Medulla oblongata (tissue), 1 donor: ENCODE data around the gene MAML2.
"Not testable (repeated sequence)": the region's sequence is repeated elsewhere in the genome, so short reads cannot be mapped to it uniquely, and the experiment has no call there.

Experiments
- DNase-seq: peaks from one replicate; pipeline ENCODE4 v3.0.0-alpha.2; 2015; ENCODE audit errors: extremely low spot score

MAML2 gene

DNA sequence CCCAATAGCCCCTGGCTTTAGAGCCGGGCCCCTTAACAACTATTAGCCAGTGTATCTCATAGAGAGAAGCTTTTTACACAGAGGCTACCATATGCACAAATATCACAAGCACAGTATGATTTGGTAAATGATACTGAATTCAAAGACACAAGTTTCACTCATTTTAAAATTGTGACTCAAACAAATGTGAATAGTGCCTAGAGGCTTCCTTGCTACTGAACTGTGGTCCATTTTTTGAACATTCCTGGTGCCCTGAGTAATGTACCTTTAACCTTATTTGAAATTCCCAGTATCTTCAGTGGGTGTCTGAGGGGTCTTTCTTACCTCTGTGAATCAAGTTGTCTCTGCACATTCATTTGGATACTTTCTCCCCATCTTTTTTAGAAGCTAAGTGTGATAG lies 156.2 kb downstream of the MAML2 start:
- DNase-seq, result no peak

DNA sequence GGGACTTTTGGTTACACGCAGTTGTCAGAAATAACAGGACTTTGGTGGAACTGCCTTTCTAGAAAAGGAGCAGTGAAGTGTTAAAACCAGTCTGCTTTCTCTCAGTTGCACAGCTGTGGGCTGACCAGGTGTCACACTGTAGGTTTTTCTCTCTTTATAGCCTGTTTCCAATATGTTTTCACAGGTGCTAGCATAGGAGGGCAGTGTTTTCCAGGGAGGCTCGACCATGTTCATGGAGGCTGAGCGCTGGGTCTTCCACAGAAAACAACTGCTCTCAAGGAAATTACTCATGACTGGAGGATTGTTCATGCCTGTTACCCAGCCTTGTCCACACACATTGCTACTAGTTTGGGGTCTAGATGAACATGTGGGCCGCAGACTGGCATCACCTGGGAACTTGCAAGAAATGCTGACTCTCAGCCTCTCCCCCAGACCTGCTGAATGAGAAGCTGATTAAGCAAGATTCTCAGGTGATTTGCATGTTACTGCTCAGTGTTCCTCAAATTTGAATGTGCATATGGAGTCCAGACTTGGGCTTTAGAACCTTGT lies 157.7 kb downstream of the MAML2 start:
- DNase-seq, result no peak

DNA sequence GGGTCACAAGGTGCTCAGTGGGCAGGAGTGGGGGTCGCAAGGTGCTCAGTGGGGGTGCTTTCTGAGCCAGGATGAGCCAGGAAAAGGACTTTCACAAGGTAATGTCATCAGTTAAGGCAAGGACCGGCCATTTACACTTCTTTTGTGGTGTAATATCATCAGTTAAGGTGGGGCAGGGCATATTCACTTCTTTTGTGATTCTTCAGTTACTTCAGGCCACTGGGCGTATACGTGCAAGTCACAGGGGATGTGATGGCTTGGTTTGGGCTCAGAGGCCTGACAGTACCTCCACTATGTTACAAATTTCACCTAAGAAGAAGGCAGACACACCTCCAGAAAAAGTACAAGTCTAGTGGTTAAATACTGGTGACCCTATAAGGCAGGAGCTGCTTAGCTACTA lies 162.1 kb downstream of the MAML2 start:
- not testable (repeated sequence) for DNase-seq

DNA sequence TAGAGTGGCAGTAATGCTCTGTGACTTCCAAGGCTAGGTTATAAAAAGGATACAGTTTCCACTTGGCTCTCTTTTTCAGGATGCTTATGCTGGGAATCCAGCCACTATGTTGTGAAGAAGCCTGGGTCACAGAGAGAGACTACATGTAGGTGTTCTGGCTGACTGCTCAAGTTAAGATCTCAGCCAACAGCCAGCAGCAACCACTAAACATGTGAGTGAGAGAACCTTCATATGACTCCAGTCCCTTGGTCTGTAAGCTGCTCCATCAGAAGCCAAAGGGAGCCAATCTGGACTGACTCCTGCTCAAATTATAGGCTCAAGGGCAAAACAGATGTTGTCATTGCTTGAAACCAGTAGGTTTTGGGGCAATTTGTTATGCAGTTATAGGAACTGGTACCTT lies 162.7 kb downstream of the MAML2 start:
- DNase-seq, result no peak

DNA sequence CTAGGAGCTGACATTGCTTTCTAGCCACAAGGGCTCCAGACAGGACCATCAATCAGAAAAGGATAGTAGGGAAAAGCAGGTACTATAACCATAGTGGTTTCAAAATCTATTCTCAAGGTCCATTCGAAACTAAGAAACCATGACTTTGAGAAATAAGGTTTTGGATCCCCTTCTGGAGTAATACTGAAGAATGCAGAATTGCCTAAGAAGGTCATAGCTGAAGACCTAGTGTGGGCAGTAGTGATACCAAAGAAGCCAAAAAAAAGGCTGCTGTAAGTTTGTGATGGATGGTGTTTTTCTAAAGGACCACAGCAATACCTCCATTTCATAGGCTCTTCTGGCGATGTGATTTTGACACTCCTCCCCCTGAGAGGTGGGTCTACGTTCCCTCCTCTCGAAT lies 163.1 kb downstream of the MAML2 start:
- DNase-seq, result no peak

DNA sequence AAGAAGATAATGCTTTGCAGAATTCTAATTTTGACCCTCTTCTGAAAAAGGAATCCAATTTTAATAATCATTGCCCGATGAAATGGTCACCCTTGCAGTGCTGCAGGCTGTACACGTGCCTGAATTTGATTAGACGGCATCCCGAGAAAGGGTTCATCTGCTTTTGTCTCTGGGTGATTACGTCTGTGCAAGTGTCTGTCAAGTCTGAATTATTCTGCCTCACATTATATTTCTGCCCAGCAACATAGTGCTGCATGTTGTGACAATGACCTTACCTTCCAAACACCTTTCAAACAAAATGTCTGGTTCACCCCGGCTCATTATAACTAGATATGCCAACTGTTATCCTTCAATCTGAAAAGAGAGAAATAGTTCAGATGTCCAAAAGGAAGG lies 164.1 kb downstream of the MAML2 start:
- no peak for DNase-seq

DNA sequence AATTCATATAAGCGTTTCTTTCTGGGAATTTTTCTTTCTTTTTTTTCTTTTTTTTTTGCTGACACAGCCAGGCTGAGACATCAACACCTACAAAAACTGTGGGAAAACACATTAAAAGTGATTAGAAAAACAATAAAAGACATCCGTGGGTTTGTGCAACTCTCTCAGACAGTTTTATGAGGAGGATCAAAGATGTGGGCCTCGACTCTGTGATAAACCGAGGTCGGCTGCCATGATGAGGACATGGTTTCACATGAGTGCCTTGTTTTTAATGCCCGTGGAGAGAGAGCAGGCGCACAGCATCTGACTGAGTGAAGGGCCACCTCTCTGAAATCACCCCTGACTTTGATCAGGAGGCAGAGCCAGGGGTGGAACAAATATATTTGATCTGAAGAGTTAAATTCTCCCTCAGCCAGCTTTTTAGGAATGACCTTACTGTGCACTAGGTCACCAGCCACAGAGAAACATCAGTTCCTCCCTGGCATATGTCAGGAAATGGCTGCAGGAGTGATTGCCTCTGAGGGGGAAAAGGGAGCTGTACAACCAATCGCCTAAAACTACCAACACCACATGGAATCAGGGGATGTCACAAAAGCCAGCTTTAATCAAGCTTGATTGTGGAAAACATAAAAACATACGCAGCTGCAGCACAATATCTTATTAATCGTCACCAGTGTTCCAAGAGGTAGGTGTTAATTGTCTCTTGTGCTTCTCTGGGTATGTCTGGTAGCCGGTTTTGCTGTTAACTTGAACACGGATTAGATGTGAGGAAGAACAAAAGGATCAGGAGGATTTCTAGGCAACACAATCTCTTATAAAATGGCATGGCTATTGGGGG lies 164.7 kb downstream of the MAML2 start:
- DNase-seq, result no peak

DNA sequence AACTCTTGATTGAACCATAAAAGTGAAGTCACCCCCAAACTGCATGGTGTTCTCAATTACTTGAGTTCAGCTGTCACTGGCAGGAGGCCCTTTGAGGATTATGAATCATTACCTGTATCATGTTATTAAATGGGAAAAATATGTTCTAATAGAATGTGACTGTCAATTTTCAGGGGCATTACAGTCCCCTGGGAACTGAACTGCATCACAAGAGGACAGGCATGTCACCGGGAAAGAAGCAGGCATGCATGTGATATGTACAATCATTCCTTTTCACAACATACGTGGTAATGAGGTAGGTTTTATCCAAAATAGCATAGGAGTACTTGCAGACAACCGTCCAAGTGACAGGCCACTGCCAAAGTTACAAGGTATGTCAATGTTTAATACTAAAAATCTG lies 165.8 kb downstream of the MAML2 start:
- DNase-seq, result no peak

DNA sequence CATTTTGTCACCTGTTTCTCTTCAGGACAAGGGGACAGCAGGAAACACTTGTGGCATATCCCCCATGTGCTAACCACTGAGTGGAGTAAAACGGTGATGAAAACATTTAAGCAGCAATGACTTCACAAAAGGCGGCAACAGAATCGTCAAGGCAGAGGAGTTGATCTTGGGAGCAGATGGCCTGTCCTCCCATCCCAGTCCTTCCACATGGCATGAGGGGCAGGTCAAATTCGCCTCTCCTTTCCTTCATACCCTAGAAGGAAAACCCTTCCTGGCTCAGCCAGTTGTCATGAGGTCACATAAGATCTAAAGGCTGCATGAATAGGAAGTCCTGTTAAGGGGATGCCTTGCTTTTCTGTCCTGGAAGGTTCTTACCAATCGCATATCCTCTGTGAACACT lies 169.1 kb downstream of the MAML2 start:
- DNase-seq, result no peak

DNA sequence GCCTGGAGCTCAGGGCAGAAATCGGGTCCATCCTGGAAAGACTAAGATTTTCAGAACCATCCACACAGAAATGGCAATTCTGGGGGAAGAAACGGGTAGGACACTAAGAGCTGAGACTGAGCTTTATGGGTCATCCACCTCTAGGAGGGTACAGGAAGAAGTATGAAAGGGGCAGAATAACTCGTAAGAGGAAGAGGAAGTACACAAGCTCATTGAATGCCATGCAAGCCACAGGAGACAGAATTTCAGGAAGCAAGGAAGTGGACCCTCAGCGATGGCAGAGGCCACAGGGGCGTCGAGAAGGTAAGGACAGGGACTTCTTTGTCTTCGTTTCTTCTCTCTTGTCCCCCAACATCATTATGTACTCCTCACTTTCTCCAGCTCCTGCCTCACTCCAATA lies 169.6 kb downstream of the MAML2 start:
- DNase-seq, result no peak

DNA sequence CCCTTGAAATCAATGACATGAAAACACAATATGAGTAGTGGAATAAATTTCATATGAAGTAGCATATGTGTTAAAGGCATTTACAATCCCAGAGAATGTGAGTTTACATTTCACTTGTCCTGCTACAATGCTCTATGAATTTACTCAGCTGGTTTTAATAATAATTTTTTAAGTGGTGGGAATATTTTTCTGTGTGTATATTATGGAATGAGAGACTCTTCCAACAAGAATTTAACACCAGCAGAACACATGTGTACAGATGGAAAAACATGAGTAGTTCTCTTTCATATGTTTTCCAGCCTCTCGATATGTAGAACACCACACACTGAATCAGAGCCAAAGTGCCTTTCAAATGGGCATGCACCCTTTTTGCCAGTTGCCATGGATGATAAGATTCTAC lies 170.4 kb downstream of the MAML2 start:
- DNase-seq, result no peak

DNA sequence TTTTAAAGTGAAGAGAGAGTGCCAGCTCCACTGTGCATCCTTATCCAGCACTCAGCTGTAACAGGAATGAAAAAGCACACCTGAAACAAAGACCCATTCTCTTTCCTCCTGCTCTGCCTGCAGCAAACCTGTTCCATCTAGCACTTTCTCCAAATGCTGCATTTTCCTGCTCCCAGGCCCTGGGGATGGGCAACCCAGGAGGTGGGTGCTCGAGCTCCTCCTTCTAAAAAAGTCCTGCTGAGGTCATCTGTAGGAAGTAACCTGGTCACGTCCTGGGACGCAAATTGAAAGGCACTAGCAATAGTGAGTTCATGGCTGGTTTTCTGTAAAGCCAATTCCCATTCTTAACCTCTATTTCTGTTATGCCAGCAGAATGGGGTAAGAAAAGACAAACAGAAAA lies 173.7 kb downstream of the MAML2 start:
- no peak for DNase-seq

DNA sequence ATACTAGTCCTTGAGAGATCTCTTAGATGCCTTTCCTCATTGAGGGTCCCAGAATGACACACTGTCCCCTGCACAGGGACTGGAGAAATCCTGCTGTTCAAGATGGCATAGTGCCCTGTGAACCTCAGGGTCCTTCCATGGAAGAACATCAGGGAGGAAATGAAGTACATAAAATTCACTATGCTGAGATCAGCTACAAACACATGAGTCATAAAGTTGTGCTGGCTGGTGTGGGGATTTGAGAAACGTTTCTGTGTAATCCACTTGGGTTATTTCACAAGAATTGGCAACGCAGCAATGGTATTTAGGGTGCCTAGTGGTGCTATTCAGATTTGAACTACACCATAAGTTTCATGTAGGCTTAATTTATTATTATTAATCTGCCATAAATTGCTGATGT lies 174.4 kb downstream of the MAML2 start:
- no peak for DNase-seq

DNA sequence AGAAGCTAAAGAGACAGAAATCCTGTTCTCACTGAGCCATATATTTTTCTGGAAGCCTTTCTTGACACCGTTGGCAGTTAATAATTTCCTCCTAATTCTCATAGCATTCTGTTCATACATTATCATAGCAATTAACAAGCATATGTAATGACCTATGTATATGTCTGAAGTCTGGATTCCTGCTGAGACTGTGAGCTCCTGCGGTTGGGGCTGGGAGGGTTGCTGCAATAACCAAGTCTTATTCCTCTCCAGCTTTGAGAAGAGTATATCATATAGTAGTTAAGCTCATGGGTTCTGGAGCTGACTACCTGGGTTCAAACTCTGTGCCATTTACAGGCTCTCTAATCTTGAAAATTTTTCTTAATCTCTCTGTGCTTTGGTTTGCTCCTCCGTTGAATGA lies 175.2 kb downstream of the MAML2 start:
- no peak for DNase-seq

DNA sequence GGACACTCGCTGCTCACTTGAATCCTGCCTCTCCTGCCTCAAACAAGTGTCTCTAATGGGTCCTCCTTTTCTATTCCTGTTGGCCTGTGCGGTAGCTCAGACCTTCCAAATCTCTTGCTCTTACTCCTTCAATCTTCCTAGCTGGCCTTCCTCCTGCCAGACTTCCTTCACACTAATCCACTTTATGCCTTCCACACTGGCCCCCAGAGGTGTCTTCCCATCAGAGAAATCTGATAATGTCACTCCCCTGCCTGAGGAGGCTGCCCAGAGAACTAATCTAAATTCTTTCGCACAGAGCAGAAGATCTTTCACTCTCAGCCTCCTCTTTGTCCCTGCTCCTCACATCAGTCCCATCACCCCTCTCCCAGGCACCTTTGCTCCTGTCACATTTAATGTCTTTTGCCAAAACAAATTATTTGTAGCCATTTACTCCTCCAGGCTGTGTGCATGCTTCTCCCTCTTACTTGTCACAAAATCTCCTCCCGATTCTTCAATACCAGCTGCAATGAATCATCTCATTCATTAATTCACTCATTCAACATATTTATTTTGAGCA lies 175.7 kb downstream of the MAML2 start:
- no peak for DNase-seq

DNA sequence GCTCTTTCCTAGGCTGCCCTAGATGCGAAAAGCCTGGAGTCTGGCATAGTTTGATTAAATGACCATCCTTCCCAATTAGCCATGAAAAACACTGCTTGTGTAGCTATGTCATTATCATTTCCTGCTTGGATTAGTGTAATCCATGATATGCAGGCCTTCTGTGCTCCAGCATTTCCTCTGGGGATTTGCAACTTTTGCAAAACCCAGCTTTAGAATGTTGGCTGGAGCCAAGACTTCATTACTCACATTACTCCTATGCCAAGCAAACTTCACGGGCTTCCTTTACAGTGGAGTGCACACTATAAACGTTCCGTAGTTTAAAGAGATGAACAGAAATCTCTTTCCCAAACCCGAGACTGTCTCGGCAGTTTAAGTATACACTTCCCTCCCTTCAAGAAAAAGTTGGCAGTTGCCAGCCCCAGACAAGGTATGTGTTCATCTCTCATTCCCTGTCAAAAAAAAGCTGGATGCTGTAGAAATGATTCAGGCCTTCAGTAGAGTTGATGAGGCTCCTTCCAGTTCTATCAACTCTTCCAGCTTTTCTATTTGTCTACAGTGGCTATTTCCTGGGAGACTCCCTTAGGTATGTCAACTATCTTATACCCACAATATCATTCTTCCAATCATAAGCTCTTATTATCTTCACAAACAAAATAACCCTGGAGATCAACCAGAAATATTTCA lies 180.0 kb downstream of the MAML2 start:
- DNase-seq, result no peak

DNA sequence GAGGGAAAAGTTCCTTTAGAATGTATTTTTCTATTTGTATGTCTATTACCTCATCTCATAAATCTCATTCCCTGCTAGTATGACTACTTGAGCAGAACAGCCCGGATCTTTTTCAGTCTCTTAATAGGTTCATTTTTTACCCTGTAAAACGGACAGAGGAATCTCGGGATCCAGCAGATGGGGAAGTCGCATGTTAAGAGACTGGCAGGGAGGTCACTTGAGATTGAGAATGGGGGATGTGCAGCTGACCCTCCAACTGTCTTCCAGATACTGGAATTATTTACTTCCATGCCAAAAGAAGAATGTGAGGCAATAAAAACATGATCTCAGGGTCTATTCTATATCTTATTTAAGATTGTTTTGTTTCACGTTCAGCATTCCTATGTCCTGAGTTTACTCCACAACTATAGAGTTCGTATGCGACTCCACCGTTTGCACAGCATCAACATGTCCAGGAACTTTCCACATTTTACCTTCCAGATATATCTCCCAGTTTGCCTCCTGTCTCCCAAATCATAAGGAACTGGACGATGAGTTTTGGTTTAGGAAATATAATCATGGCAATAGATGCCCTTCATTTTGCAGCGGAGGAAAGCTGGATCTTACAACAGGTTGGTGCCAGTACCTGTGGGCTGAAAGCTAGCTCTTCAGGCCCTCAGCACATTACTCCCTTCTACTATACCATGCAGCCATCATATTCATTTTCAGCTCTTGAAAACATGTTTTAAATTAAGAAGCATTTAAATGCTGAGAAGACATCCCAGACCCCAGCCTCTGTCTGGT lies 181.5 kb downstream of the MAML2 start:
- no peak for DNase-seq

DNA sequence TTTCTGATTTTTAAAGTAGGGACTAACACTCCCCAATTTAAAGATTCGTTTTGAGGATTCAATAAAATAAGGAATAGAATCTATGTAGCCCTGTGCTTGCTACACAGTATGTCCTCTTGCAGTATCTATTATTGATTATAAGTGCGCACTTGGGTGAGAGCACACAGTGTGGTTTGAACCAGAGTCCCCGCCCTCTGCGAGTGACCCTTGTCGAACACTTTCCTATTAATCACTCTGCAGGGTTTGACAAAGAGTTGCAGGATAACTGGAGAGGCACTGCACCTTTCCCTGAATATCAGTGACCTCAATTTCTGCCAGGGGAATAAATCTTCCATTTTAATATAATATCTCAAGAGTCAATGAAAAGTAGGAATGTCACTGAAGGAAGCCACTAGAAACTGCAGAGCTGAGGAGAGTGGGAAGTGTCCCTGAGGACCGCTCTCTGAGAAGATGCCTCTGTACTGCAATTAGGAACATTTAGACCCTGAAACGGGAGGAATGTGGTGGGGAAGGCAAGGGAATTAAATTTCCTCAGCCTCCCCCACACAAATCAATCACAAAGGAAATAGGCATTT lies 182.2 kb downstream of the MAML2 start:
- DNase-seq, result no peak

DNA sequence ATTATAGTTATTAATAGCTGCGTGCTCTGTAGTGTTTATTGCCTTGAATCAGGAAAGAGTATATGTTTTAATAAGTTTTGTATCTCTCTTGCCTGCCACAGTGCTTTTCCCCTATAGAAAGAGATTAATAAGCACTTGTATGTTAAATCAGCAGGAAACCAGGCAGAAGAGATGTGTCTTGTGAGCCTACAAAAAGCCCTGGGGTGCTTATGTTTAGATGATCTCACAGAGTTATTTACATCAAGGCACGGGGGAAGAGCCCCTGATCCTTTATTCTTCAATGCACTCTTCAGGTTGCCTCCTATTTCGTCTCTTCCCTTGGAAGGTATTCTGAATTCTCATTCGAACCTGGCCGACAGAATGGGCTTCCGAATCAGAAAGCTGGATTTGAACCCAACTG lies 183.0 kb downstream of the MAML2 start:
- no peak for DNase-seq

DNA sequence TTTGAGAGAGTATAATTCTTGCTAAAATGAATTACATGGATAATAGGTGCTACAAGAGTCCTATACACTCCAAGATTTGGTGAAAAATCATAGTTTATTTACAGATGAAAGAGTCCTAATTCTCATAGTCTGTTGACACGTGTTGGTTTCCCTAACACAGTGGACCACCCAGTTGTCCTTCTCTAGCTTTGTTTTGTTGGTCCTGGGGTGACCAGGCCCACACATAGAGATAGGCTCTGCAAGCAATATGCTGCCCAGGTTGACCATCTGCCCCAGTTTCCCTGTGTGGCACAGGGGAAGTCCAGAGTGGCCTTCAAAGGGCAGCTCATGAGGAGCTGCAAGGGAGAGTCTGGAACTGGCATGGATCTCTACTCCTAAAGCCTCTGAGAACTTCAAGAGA lies 184.9 kb downstream of the MAML2 start:
- DNase-seq, result no peak

DNA sequence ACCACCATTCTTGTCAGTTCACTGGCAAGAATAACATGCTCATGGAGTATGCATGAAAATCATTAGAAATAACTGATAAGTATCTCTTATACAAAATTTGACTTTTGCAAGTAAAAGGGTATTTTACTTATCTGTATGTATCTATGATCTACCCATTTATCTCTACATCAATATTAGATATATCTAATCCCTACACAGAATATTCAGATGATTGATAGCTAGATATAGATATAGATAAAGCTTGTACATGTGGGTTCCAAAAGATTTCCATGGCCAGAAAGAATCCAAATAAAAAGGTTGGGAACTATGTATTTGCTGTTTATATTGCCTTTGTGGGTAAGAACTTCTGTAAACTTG lies 185.5 kb downstream of the MAML2 start:
- no peak for DNase-seq

DNA sequence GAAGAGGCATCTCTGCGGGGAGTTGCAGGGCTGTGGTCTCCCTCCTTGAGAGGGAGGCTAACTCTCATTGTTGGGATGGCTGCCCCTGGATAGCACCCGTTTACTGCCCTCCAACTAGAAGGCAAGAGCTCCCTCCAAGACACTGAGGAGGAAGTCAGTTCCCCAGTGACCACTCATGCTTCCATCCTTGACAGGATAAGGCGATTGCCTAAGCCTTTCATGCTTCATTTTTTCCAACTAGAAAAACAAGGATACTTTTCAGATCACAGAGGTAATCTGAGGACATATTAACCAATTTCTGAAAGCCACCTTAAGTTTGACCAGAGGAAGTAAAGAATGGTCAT lies 186.6 kb downstream of the MAML2 start:
- no peak for DNase-seq
